ENCODE results near the gene C10orf67.
"Not testable (repeated sequence)": the region's sequence is repeated elsewhere in the genome, so short reads cannot be mapped to it uniquely, and the experiment has no call there.

C10orf67 gene

GRCh38 chr10:23262928-23263327 is 81.7 kb downstream of the C10orf67 start:
- DNase-seq: no peak

GRCh38 chr10:23258516-23258915 is 86.1 kb downstream of the C10orf67 start:
- no peak for DNase-seq

DNA sequence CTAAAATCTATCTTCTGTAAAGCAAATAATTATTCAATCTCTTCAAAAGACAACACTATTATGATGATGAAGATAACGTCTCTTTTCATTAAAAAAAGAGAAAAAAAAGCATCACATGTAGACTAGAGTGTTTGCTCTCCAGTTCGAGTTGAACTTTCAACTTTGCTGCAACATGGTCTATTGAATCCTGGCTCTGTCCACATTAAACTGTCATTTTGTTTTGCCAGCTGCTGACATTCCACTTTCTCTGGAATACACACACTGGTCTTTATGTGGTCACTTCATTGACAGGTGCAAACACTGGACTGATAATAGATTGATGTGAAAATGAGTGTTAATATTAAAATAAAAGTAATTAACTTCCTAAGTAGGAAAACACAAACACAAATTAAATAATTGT is 90.8 kb downstream of the C10orf67 start:
- DNase-seq: no peak

DNA sequence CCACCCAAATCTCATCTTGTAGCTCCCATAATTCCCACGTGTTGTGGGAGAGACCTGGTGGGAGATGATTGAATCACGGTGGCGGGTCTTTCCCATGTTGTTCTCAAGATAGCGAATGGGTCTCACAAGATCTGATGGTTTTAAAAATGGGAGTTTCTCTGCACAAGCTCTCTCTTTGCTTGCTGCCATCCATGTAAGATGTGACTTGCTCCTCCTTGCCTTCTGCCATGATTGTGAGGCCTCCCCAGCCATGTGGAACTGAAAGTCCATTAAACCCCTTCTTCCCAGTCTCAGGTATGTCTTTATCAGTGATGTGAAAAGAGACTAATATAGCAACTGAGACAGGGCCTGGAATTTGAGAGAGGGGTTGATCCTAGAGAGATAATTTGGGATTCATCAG is 91.7 kb downstream of the C10orf67 start:
- DNase-seq: not testable (repeated sequence)

- not testable (repeated sequence) for DNase-seq
Observed at GRCh38 chr10:23241779-23242178, 102.8 kb downstream of the C10orf67 start.

DNA sequence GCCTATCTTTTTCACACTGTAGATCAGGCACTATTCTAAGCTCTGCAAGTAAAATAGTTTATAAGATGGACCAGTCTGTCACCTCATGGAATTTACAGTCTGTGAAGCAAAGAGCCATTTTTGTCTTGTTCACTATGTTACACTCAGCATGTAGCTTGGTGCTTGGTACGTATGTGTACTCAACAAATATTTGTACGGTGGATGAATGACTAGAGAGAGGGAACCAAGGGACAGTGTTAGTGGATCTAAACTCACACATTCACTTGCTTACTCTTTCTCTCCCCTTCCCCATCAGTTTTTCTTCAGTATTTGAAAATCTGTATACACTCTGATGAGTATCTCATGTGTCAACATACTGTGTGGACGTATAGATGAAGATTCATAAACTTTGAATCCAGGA is 106.6 kb downstream of the C10orf67 start:
- no peak for DNase-seq

GRCh38 chr10:23230582-23230981 is 114.0 kb downstream of the C10orf67 start:
- DNase-seq: no peak

- no peak for DNase-seq
Observed at GRCh38 chr10:23217471-23217870, 127.1 kb downstream of the C10orf67 start.

DNA sequence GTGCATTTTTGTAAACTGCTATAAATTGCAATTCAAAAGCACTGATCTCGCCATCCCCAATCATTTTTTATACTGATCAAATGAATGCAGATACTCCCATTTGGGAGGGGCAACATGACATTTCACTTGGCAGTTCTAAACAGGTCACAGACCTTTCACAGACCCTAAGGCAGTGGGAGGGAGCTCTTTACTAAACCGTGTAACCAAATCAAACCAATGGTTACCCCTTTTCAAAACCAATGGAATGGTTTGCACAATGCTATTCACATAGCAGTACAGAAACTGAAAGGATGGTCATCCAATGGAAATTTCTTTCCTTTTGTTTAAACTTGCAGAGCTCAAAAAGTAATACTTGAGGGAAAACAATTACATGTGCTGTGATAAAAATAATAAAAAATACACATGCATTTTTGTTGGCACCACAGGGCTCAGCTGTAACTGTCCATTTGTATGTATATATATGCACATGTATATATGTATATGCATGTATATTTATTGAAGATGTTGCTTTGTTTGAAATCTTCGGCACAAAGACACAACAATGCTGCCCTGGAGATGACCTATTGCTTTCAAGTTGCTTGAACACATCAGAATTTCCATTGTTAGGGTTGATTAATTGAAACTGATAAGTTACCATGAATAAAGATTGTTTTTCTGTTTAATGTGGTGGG is 138.5 kb downstream of the C10orf67 start:
- DNase-seq: no peak

GRCh38 chr10:23204773-23205172 is 139.8 kb downstream of the C10orf67 start:
- no peak for DNase-seq

DNA sequence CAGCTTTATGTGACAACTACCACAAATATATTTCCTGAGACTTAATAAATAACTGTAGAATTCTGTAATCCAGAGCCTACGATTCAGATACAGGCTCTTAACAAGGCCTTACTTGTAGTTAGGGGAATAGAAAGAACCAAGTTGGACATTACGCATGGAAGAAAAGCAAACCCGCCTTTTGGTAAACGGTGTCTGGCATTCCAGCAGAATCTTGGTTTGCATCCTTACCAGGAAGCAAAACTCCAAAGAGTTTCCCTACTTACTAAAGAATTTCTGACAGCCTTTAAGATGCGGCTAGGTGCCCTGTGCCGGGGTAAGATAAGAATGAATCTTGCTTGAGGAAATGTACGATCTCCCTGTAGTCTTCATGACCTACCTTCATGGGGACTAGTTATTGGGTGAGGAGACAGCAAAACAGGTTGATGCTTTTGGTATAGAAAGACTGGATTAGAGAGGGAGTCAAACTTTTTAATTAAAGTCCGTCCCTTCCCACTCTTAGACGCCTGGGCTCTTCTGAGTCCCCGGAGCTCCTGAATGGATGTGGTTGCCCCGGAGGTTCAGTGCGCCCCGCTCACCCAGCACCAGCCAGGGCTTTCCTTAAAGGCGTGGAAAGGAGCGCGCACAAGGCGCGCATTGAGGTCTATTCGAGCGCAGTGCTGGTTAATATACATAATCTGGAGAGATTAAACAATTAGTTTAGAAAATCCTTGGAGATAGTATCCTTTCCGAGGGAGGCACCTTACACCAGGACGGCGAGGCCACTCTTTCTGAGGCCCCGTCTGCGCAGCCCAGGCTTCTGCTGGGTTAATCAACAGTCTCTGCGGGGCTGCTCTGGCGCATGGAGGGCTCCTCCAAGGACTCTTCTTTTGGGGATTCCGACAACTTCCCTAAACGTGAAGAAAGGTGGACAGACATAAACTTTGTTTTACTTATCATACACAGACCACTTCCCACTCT is 140.9 kb downstream of the C10orf67 start:
- DNase-seq: no peak

DNA sequence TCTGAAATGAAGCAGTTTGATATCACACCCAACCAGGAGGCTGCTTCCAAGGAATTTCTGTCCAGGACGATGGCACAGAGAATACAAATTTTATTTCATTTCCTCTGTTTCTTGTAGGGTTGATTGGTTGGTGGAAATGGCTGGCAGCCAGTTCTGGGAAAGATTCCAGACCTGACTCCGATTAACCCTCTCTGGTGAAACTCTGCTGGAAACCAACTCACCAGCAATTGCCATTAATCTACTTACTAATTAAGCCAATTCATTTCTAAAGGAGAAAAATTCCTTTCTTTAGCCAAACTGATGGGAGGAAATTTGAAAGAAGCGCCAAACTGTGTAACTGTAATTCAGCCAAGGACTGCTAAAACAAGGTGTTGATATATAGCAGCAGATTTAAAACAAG is 141.8 kb downstream of the C10orf67 start:
- no peak for DNase-seq

GRCh38 chr10:23201837-23202236 is 142.8 kb downstream of the C10orf67 start:
- DNase-seq: no peak

DNA sequence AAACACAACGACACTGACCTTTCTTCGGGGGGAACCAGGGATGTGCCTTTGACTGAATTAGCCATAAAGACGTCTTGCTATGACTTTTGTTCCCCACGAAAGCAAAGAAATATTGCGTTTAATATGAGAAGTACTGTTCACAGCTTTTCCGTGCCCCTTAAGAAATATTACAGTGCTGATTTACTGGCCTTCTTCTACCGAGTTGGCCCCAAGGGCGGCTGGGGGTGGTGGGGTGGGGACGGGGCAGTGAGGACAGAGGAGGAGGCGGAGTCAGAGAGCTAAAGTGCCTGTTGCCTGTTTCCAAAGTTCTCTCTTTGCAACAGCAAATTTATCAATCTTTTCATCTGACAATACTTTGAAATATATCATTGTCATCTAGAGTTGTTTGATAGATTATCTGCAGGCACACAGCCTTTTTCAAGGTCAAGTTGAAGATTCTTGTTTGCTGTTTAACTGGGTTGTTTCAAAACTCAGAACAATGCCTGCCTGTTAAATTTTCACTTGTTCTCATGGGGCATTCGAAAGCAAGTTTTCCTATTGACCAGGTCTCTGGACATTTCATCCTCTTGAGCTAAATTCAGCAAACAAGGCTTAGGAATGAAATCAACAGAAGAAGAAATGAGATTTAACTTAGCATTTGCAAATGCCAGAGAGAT is 143.5 kb downstream of the C10orf67 start:
- no peak for DNase-seq

- DNase-seq: no peak
Observed at GRCh38 chr10:23200586-23200985, 144.0 kb downstream of the C10orf67 start.

DNA sequence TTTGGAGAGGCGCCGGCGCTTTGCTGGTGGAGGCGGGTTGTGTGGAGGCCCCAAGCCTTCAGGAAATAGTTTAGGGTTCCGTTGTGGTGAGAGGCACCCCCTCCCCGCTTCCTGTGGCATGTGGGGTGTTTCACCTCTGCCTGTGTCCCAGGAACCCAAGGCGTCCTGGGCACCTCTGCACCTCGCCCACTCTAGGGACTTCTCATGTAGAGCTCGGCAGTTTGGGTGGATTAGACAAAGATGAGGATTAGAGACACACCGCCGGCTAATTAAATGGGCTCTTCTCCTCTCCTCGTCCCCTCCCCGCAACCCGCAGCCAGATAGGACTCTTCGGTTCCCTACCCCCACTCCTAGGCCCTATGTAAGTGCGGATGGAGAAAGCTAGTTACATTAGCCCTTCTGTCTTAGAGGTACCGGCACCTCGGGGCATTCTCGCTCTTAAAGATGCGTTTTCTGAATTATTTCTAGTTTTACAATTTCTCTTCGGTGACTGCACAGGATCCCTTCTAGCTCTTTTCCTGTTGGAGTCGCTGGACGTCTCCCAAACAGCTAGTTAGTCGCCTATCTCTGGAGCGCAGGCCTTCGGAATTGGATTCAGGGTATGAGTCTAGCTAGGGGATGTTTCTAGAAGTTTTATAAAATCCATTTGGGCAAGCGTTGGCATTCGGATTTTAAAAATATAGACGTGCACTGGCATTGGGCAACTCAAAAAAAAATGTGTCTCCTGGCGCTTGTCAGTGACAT is 144.7 kb downstream of the C10orf67 start:
- DNase-seq: no peak

GRCh38 chr10:23198940-23199767 is 145.4 kb downstream of the C10orf67 start:
- DNase-seq: no peak

DNA sequence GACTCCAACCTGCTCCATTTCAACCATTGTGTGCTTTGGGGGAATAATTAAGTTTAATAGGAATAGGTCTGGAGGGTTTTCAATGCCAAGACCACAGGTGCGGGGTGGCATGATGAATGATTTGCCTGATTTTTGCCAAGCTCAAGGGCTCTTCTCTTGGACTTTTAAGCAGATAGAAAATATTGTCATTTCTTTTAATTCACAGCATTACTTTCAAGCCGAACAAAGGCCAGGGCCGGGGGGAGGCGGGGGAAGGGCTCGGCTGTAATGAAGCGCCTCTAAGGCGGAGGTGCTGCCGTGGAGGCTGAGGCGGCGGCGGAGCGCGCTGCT is 146.0 kb downstream of the C10orf67 start:
- DNase-seq: no peak

DNA sequence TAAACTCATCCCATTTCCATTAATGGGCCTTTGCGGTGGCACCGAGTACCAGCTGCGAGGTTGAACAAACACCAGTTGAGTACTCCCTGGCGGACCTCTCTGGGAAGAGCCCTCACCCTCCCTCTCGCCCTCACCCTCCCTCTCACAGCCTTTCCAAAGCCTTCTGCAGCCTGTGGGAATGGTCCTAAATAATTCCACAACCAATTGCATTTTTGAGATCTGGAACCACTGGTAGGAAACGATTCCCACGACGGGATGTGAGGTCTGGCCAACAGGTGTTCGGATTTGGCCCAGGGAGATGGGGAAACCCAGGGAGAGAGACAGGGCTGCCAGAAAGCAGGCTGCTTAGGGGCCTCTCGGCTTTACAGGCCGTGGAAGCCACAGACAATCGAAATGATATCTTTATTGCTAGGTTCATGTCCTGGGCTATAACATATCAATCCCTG is 147.2 kb downstream of the C10orf67 start:
- no peak for DNase-seq

DNA sequence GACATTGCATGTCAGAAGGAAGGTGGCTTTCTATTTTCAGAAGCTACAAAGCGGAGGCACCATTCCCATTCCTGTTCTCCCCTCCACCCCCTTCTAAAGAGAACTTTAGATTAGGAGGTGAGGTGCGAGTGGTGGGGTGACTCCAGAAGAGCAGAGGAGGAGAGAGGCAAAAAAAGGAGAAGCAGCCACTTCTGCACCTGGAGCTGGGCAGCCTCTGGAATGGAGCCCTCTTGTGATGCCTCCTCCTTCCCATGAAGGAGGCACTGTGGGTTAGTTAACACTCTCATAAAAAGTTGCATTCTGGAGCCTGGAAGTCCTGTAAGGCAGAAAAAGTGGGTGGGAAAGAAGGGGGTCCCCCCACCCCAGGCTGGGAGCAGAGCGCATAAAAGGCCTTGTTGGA is 147.7 kb downstream of the C10orf67 start:
- no peak for DNase-seq

- no peak for DNase-seq
Observed at GRCh38 chr10:23195846-23196600, 148.6 kb downstream of the C10orf67 start.

Data from MV-4-11 (cell line).